ENCODE results near the gene B9D1. TPM values are rescaled to one million over a fixed set of nuclear protein-coding genes. Genes with fewer than 3 reads are reported as not detected.
"Not testable (repeated sequence)": the region's sequence is repeated elsewhere in the genome, so short reads cannot be mapped to it uniquely, and the experiment has no call there.

Gene B9D1
- total RNA-seq, 1 experiment from 2014 or later: 11.5 TPM

GRCh38 chr17:19354748-19355147 is 7.8 kb downstream of the B9D1 start:
- no peak for DNase-seq
- Mint-ChIP-seq H3K36me3 (ENCODE audit: insufficient read depth, unreplicated experiment) (no peaks in the 10 kb centered on the region), H3K9me3 (ENCODE audit: unreplicated experiment) (no peaks in the 10 kb centered on the region), H3K27me3 (ENCODE audit: insufficient read depth, unreplicated experiment) (no peaks in the 10 kb centered on the region), H3K4me1 (ENCODE audit: low read depth, unreplicated experiment) (no peaks in the 10 kb centered on the region), H3K4me3 (ENCODE audit: unreplicated experiment) (no peak overlapping the region), H3K27ac (ENCODE audit: unreplicated experiment) (no peak overlapping the region)
- H3K9me3 ChIP-seq: no peaks in the 10 kb centered on the region
- H3K36me3 ChIP-seq (ENCODE audit: control insufficient read depth, insufficient read depth, low read length): no peaks in the 10 kb centered on the region
- POLR2A ChIA-PET: no interaction called here
- H3K4me1 ChIP-seq: no peaks in the 10 kb centered on the region
- CTCF ChIA-PET: interaction anchor here (2.2 kb wide), 1 partner anchor 8 kb away, joined by 13 read pairs; the partner anchor contains the start of gene B9D1
- H3K4me3 ChIP-seq (ENCODE audit: low read depth, low read length): no peak overlapping the region
- no peak for TF ChIP-seq CTCF (IDR thresholded peaks at IDR 0.05; ENCODE audit: insufficient read depth in 1 of 2, low read depth in 1 of 2, low read length in 1 of 2, severe bottlenecking in 1 of 2, unreplicated experiment in 1 of 2)
- BruUV-seq (replicated peaks): no TSS peak
- H3K27me3 ChIP-seq (replicated peaks; ENCODE audit: control insufficient read depth, insufficient read depth, low read length): no peaks in the 10 kb centered on the region; the same call in 1 of the 2 replicates
- intact Hi-C loops (cut with micrococcal nuclease; ENCODE audit: unreplicated experiment): no loop called here

DNA sequence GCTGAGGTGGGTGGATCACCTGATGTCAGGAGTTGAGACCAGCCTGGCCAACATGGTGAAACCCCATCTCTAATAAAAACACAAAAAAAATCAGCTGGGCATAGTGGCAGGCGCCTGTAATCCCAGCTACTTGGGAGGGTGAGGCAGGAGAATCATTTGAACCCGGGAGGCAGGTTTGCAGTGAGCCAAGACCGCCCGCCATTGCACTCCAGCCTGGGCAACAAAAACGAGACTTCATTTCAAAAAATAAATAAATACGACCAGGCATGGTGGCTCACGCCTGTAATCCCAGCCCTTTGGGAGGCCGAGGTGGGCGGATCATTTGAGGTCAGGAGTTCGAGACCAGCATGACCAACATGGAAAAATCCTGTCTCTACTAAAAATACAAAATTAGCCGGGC is 9.1 kb downstream of the B9D1 start:
- H3K27ac Mint-ChIP-seq (ENCODE audit: unreplicated experiment); BruUV-seq (replicated peaks); H3K9me3 ChIP-seq; H3K27me3 Mint-ChIP-seq (ENCODE audit: insufficient read depth, unreplicated experiment); H3K4me1 ChIP-seq; H3K4me3 ChIP-seq (ENCODE audit: low read depth, low read length); H3K27me3 ChIP-seq (replicated peaks; ENCODE audit: control insufficient read depth, insufficient read depth, low read length); H3K36me3 ChIP-seq (ENCODE audit: control insufficient read depth, insufficient read depth, low read length); H3K4me3 Mint-ChIP-seq (ENCODE audit: unreplicated experiment); H3K36me3 Mint-ChIP-seq (ENCODE audit: insufficient read depth, unreplicated experiment); H3K4me1 Mint-ChIP-seq (ENCODE audit: low read depth, unreplicated experiment); intact Hi-C loops (cut with micrococcal nuclease; ENCODE audit: unreplicated experiment); H3K9me3 Mint-ChIP-seq (ENCODE audit: unreplicated experiment): not testable (repeated sequence)
- DNase-seq: peak in 1 of 2 experiments; percentile 1
- ChIA-PET CTCF (interaction anchor here (2.2 kb wide), 1 partner anchor 9 kb away, joined by 13 read pairs; the partner anchor contains the start of gene B9D1), POLR2A (interaction anchor here (1.2 kb wide), 1 partner anchor 10 kb away, joined by 3 read pairs; no protein-coding TSS in a partner anchor)

- Mint-ChIP-seq H3K9me3 (ENCODE audit: unreplicated experiment) (no peaks in the 10 kb centered on the region), H3K4me1 (ENCODE audit: low read depth, unreplicated experiment) (peaks cover 7% of the 10 kb centered on the region), H3K36me3 (ENCODE audit: insufficient read depth, unreplicated experiment) (no peaks in the 10 kb centered on the region), H3K27me3 (ENCODE audit: insufficient read depth, unreplicated experiment) (no peaks in the 10 kb centered on the region), H3K27ac (ENCODE audit: unreplicated experiment) (no peak overlapping the region), H3K4me3 (ENCODE audit: unreplicated experiment) (no peak overlapping the region)
- no TSS peak for BruUV-seq (replicated peaks)
- CTCF ChIA-PET: no interaction called here
- H3K4me3 ChIP-seq (ENCODE audit: low read depth, low read length): no peak overlapping the region
- peak in 1 of 2 experiments; percentile 15 for DNase-seq
- no peaks in the 10 kb centered on the region for H3K27me3 ChIP-seq (replicated peaks; ENCODE audit: control insufficient read depth, insufficient read depth, low read length)
- POLR2A ChIA-PET: no interaction called here
- no peaks in the 10 kb centered on the region for H3K36me3 ChIP-seq (ENCODE audit: control insufficient read depth, insufficient read depth, low read length)
- no peaks in the 10 kb centered on the region for H3K9me3 ChIP-seq
- peaks cover 21% of the 10 kb centered on the region for H3K4me1 ChIP-seq
- intact Hi-C loops (cut with micrococcal nuclease; ENCODE audit: unreplicated experiment): no loop called here
- no peak for TF ChIP-seq CTCF (IDR thresholded peaks at IDR 0.05; ENCODE audit: insufficient read depth in 1 of 2, low read depth in 1 of 2, low read length in 1 of 2, severe bottlenecking in 1 of 2, unreplicated experiment in 1 of 2)
Observed at GRCh38 chr17:19348806-19349205, 13.7 kb downstream of the B9D1 start.

All from Caco-2 (cell line).